ENCODE results near the gene EHBP1.
"Not testable (repeated sequence)": the region's sequence is repeated elsewhere in the genome, so short reads cannot be mapped to it uniquely, and the experiment has no call there.

The EHBP1 gene

GRCh38 chr2:63013438-63013837 lies 307.9 kb downstream of the EHBP1 start:
- Histone ChIP-seq H3K4me1 (ENCODE audit: insufficient read depth, low read length) (peaks cover 21% of the 10 kb centered on the region; the same call in 1 of the 2 replicates), H3K27me3 (ENCODE audit: insufficient read depth, low read length) (no peaks in the 10 kb centered on the region), H3K36me3 (ENCODE audit: insufficient read depth, low read depth, low read length) (no peaks in the 10 kb centered on the region), H3K4me3 (ENCODE audit: low read length) (no peak overlapping the region), H3K9me3 (ENCODE audit: insufficient read depth, low read depth, low read length) (no peaks in the 10 kb centered on the region), H3K27ac (ENCODE audit: low read length) (no peak overlapping the region), H3K9ac (ENCODE audit: low read depth, low read length) (no peak overlapping the region)

- H3K36me3 ChIP-seq (ENCODE audit: insufficient read depth, low read depth, low read length): no peaks in the 10 kb centered on the region
- no peaks in the 10 kb centered on the region for H3K27me3 ChIP-seq (ENCODE audit: insufficient read depth, low read length)
- H3K9me3 ChIP-seq (ENCODE audit: insufficient read depth, low read depth, low read length): no peaks in the 10 kb centered on the region
- no peak overlapping the region for H3K4me3 ChIP-seq (ENCODE audit: low read length)
- H3K4me1 ChIP-seq (ENCODE audit: insufficient read depth, low read length): peaks cover 6% of the 10 kb centered on the region; the same call in 1 of the 2 replicates
- H3K9ac ChIP-seq (ENCODE audit: low read depth, low read length): no peak overlapping the region
- H3K27ac ChIP-seq (ENCODE audit: low read length): no peak overlapping the region
These were observed 309.9 kb downstream of the EHBP1 start for GRCh38 chr2:63015389-63015788.

DNA sequence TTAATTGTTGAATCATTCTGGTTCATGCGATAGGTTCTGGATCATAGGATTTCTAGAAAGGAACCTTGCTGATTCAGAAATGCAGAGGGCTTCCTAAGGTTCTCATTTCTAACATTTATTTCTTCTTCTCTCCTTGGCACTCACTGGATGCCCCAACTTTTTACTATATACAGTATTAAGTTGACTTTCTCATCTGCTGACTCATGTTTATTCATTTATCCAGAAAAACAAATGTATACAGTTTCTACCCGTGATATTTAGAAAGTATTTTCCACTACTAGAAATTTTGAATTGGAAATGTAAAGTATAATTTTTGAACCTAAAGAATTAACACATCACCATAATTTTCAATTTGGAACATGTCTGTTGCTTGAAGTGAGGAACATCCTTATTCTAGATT lies 312.9 kb downstream of the EHBP1 start:
- Histone ChIP-seq H3K4me1 (ENCODE audit: insufficient read depth, low read length) (no peaks in the 10 kb centered on the region; the same call in 1 of the 2 replicates), H3K27me3 (ENCODE audit: insufficient read depth, low read length) (no peaks in the 10 kb centered on the region), H3K9me3 (ENCODE audit: insufficient read depth, low read depth, low read length) (no peaks in the 10 kb centered on the region), H3K36me3 (ENCODE audit: insufficient read depth, low read depth, low read length) (no peaks in the 10 kb centered on the region), H3K27ac (ENCODE audit: low read length) (no peak overlapping the region), H3K9ac (ENCODE audit: low read depth, low read length) (no peak overlapping the region), H3K4me3 (ENCODE audit: low read length) (no peak overlapping the region)

DNA sequence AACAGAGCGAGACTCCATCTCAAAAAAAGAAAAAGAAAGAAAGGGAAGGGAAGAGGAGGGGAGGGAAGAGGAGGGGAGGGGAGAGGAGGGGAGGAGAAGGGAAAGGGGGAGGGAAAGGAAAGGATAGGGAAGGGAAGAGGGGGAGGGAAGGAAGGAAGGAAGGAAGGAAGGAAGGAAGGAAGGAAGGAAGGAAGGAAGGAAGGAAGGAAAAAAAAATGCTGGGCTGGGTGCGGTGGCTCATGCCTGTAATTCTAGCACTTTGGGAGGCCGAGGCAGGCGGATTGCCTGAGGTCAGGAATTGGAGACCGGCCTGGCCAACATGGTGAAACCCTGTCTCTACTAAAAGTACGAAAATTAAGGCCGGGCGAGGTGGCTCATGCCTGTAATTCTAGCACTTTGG lies 314.2 kb downstream of the EHBP1 start:
- not testable (repeated sequence) for H3K9ac ChIP-seq (ENCODE audit: low read depth, low read length); H3K9me3 ChIP-seq (ENCODE audit: insufficient read depth, low read depth, low read length); H3K4me1 ChIP-seq (ENCODE audit: insufficient read depth, low read length); H3K27ac ChIP-seq (ENCODE audit: low read length); H3K27me3 ChIP-seq (ENCODE audit: insufficient read depth, low read length); H3K4me3 ChIP-seq (ENCODE audit: low read length); H3K36me3 ChIP-seq (ENCODE audit: insufficient read depth, low read depth, low read length)

DNA sequence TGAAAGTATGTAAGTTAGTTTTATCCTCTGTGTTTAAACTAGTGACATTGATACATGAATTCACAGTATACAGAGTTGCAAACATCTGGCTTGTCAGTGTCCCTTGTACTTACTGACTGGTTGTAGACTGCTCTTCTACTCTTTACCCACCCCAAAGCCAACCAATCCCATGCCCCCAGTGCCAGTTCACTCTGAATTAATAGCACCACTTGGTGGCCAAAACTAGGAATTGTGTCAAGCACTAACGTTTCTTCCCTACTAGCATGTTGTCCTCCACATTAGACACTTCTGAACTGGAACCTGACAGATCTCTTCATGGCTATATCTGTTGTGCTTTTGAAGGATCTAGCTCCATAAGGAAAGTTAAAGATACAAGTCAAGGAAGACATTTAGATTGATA lies 317.9 kb downstream of the EHBP1 start:
- no peaks in the 10 kb centered on the region for H3K36me3 ChIP-seq (ENCODE audit: insufficient read depth, low read depth, low read length)
- no peak overlapping the region for H3K9ac ChIP-seq (ENCODE audit: low read depth, low read length)
- no peaks in the 10 kb centered on the region for H3K4me1 ChIP-seq (ENCODE audit: insufficient read depth, low read length)
- H3K4me3 ChIP-seq (ENCODE audit: low read length): no peak overlapping the region
- H3K27me3 ChIP-seq (ENCODE audit: insufficient read depth, low read length): no peaks in the 10 kb centered on the region
- H3K9me3 ChIP-seq (ENCODE audit: insufficient read depth, low read depth, low read length): no peaks in the 10 kb centered on the region
- H3K27ac ChIP-seq (ENCODE audit: low read length): no peak overlapping the region

GRCh38 chr2:63027220-63027619 lies 321.7 kb downstream of the EHBP1 start:
- Histone ChIP-seq H3K9me3 (ENCODE audit: insufficient read depth, low read depth, low read length) (no peaks in the 10 kb centered on the region), H3K36me3 (ENCODE audit: insufficient read depth, low read depth, low read length) (no peaks in the 10 kb centered on the region), H3K27ac (ENCODE audit: low read length) (no peak overlapping the region), H3K4me1 (ENCODE audit: insufficient read depth, low read length) (no peaks in the 10 kb centered on the region), H3K27me3 (ENCODE audit: insufficient read depth, low read length) (no peaks in the 10 kb centered on the region), H3K4me3 (ENCODE audit: low read length) (no peak overlapping the region), H3K9ac (ENCODE audit: low read depth, low read length) (no peak overlapping the region)

GRCh38 chr2:63029058-63029457 lies 323.5 kb downstream of the EHBP1 start:
- Histone ChIP-seq H3K9ac (ENCODE audit: low read depth, low read length) (no peak overlapping the region), H3K9me3 (ENCODE audit: insufficient read depth, low read depth, low read length) (no peaks in the 10 kb centered on the region), H3K27me3 (ENCODE audit: insufficient read depth, low read length) (no peaks in the 10 kb centered on the region), H3K4me1 (ENCODE audit: insufficient read depth, low read length) (no peaks in the 10 kb centered on the region), H3K36me3 (ENCODE audit: insufficient read depth, low read depth, low read length) (no peaks in the 10 kb centered on the region), H3K27ac (ENCODE audit: low read length) (no peak overlapping the region), H3K4me3 (ENCODE audit: low read length) (no peak overlapping the region)

DNA sequence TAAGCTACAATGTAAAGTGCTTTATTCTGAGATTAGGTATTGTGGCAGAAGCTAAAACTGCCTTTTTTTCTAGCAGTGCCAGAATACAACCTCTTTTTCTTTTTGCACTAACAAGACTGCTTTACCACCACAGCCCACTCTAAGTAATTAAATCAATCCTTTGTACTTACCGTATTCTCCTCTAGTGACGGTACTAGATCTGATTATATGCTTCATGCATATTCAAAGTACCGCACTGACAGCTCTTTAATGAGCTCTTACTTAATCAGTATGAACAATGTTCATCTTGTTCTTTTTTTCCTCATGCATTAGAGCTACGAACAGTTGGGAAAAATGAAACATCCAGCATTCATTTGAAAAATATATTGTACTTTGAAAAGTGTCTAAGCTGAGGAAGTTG lies 329.0 kb downstream of the EHBP1 start:
- H3K36me3 ChIP-seq (ENCODE audit: insufficient read depth, low read depth, low read length): no peaks in the 10 kb centered on the region
- no peak overlapping the region for H3K27ac ChIP-seq (ENCODE audit: low read length)
- no peaks in the 10 kb centered on the region for H3K27me3 ChIP-seq (ENCODE audit: insufficient read depth, low read length)
- H3K4me3 ChIP-seq (ENCODE audit: low read length): no peak overlapping the region
- H3K9me3 ChIP-seq (ENCODE audit: insufficient read depth, low read depth, low read length): no peaks in the 10 kb centered on the region
- peaks cover 5% of the 10 kb centered on the region; the same call in 1 of the 2 replicates for H3K4me1 ChIP-seq (ENCODE audit: insufficient read depth, low read length)
- H3K9ac ChIP-seq (ENCODE audit: low read depth, low read length): no peak overlapping the region

GRCh38 chr2:63035169-63035568 lies 329.7 kb downstream of the EHBP1 start:
- Histone ChIP-seq H3K27me3 (ENCODE audit: insufficient read depth, low read length) (no peaks in the 10 kb centered on the region), H3K27ac (ENCODE audit: low read length) (no peak overlapping the region), H3K9me3 (ENCODE audit: insufficient read depth, low read depth, low read length) (no peaks in the 10 kb centered on the region), H3K4me1 (ENCODE audit: insufficient read depth, low read length) (peaks cover 5% of the 10 kb centered on the region; the same call in 1 of the 2 replicates), H3K9ac (ENCODE audit: low read depth, low read length) (no peak overlapping the region), H3K36me3 (ENCODE audit: insufficient read depth, low read depth, low read length) (no peaks in the 10 kb centered on the region), H3K4me3 (ENCODE audit: low read length) (no peak overlapping the region)

DNA sequence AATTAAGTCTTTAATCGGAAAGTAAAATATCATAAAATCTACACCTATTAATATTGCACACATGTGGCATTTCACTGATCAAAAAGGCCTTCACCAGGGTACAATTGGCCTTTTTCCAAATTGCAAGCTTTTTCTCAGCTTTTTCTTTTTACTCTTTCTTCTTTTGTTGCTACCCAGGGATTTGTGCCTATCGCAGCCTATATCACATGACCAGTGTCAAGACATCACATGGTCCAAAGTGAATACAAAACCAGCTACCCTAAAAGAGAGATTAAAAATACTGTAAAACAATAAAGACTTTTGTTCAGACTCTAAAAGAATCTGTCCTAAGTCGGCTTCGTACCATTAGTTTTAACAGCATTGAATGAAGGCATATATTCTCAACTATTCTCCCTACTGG lies 330.1 kb downstream of the EHBP1 start:
- Histone ChIP-seq H3K27me3 (ENCODE audit: insufficient read depth, low read length) (no peaks in the 10 kb centered on the region), H3K9me3 (ENCODE audit: insufficient read depth, low read depth, low read length) (no peaks in the 10 kb centered on the region), H3K4me3 (ENCODE audit: low read length) (no peak overlapping the region), H3K36me3 (ENCODE audit: insufficient read depth, low read depth, low read length) (no peaks in the 10 kb centered on the region), H3K9ac (ENCODE audit: low read depth, low read length) (no peak overlapping the region), H3K4me1 (ENCODE audit: insufficient read depth, low read length) (peaks cover 5% of the 10 kb centered on the region; the same call in 1 of the 2 replicates), H3K27ac (ENCODE audit: low read length) (no peak overlapping the region)

DNA sequence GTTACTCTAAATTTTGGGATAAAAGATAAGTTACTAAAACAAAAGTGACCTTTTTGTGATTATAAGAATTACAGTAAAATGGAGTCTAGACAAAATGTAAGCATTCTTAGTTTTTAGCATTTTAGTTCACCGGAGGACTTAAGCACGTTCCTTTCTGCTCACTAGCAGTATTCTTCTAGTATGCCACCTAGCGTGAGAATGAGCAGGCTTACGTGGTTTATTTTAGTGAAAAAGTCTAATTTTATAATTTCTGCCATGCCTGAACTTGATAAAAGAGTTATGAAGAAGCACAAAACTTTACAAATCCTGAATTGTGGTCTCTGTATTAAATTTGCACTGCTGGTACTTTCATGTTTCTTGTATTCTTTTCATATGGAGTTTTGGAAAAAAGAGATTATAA lies 332.5 kb downstream of the EHBP1 start:
- Histone ChIP-seq H3K27ac (ENCODE audit: low read length) (no peak overlapping the region), H3K4me1 (ENCODE audit: insufficient read depth, low read length) (peaks cover 5% of the 10 kb centered on the region; the same call in 1 of the 2 replicates), H3K9me3 (ENCODE audit: insufficient read depth, low read depth, low read length) (no peaks in the 10 kb centered on the region)

DNA sequence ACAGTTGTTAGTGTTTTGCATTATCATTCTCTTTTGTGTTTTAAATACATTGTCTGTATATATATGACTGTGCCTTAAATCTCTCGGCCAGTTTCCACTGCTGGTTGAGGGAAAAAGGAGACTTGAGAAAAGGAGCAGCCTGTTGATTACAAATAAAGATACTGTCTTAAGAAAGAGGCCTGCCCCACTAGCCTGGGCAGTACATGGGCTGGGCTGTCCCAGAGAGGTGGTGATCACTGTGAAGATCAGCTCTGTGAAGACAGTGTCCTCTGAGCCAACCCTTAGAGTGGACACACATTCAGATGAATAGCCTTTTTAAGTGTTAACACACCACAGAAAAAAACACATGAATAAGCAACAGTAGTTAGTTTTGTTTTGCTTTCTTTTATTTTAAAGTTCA lies 335.1 kb downstream of the EHBP1 start:
- H3K36me3 ChIP-seq (ENCODE audit: insufficient read depth, low read depth, low read length): no peaks in the 10 kb centered on the region
- H3K27me3 ChIP-seq (ENCODE audit: insufficient read depth, low read length): peaks cover 26% of the 10 kb centered on the region
- H3K4me3 ChIP-seq (ENCODE audit: low read length): no peak overlapping the region
- H3K27ac ChIP-seq (ENCODE audit: low read length): no peak overlapping the region
- no peaks in the 10 kb centered on the region for H3K9me3 ChIP-seq (ENCODE audit: insufficient read depth, low read depth, low read length)
- H3K4me1 ChIP-seq (ENCODE audit: insufficient read depth, low read length): peaks cover 14% of the 10 kb centered on the region
- H3K9ac ChIP-seq (ENCODE audit: low read depth, low read length): no peak overlapping the region

More for the DNA sequence above, 332.5 kb downstream of the EHBP1 start:
- Histone ChIP-seq H3K27me3 (ENCODE audit: insufficient read depth, low read length) (peaks cover 11% of the 10 kb centered on the region; the same call in 1 of the 2 replicates), H3K9ac (ENCODE audit: low read depth, low read length) (no peak overlapping the region), H3K4me3 (ENCODE audit: low read length) (no peak overlapping the region), H3K36me3 (ENCODE audit: insufficient read depth, low read depth, low read length) (no peaks in the 10 kb centered on the region)

GRCh38 chr2:63041592-63041991 lies 336.1 kb downstream of the EHBP1 start:
- Histone ChIP-seq H3K9me3 (ENCODE audit: insufficient read depth, low read depth, low read length) (no peaks in the 10 kb centered on the region), H3K4me1 (ENCODE audit: insufficient read depth, low read length) (peaks cover 24% of the 10 kb centered on the region), H3K9ac (ENCODE audit: low read depth, low read length) (no peak overlapping the region), H3K27me3 (ENCODE audit: insufficient read depth, low read length) (peaks cover 36% of the 10 kb centered on the region), H3K4me3 (ENCODE audit: low read length) (no peak overlapping the region), H3K27ac (ENCODE audit: low read length) (no peak overlapping the region), H3K36me3 (ENCODE audit: insufficient read depth, low read depth, low read length) (no peaks in the 10 kb centered on the region)

Measured in iPS-20b (cell line).